HEK293 (cell line): ENCODE measurements around the gene MKI67.

Experiments used
- BCL11A ChIP-seq: fragments of 450-650 bp; formaldehyde crosslinking; IDR thresholded peaks from 2 replicates; pipeline ENCODE4 v1.5.1; 2016; ENCODE audit warnings: low read depth, missing biosample characterization, missing genetic modification characterization
- CTCF ChIP-seq: fragments of 450-650 bp; formaldehyde crosslinking; IDR thresholded peaks from 2 replicates; pipeline ENCODE4 v1.5.1; 2016; ENCODE audit warnings: missing biosample characterization, missing genetic modification characterization
- GLI2 ChIP-seq: fragments of 450-650 bp; formaldehyde crosslinking; IDR thresholded peaks from 2 replicates; pipeline ENCODE4; 2017; ENCODE audit warnings: missing biosample characterization, missing genetic modification characterization, low read depth, borderline replicate concordance
- HOXA7 ChIP-seq: sonication (generic); formaldehyde crosslinking; IDR thresholded peaks from 2 replicates; pipeline ENCODE4 v1.8.1; 2022; ENCODE audit warnings: missing genetic modification reagents, borderline replicate concordance
- INSM2 ChIP-seq: fragments of 450-650 bp; formaldehyde crosslinking; IDR thresholded peaks from 2 replicates; pipeline ENCODE4 v1.5.1; 2016; ENCODE audit warnings: missing biosample characterization, missing genetic modification characterization
- MEIS1 ChIP-seq: sonication (generic); formaldehyde crosslinking; IDR thresholded peaks from 2 replicates; pipeline ENCODE4 v1.8.1; 2022; ENCODE audit warnings: missing genetic modification reagents, mild to moderate bottlenecking, borderline replicate concordance
- PATZ1 ChIP-seq: fragments of 450-650 bp; formaldehyde crosslinking; IDR thresholded peaks from 2 replicates; pipeline ENCODE4 v1.5.1; 2016; ENCODE audit warnings: missing biosample characterization, missing genetic modification characterization
- YY1 ChIP-seq: fragments of 450-650 bp; formaldehyde crosslinking; IDR thresholded peaks from 2 replicates; pipeline ENCODE4 v1.5.1; 2018; ENCODE audit warnings: missing biosample characterization, missing genetic modification characterization
- ZBTB21 ChIP-seq: fragments of 450-650 bp; formaldehyde crosslinking; IDR thresholded peaks from 2 replicates; pipeline ENCODE4 v1.5.1; 2017; ENCODE audit warnings: missing biosample characterization, missing genetic modification characterization
- ZNF157 ChIP-seq: fragments of 450-650 bp; formaldehyde crosslinking; IDR thresholded peaks from 2 replicates; pipeline ENCODE4 v1.5.1; 2016; ENCODE audit warnings: missing biosample characterization, missing genetic modification characterization
- ZNF747 ChIP-seq: fragments of 450-650 bp; formaldehyde crosslinking; IDR thresholded peaks from 2 replicates; pipeline ENCODE4 v1.5.1; 2016; ENCODE audit warnings: missing biosample characterization, missing genetic modification characterization
- ZNF768 ChIP-seq: fragments of 450-650 bp; formaldehyde crosslinking; IDR thresholded peaks from 2 replicates; pipeline ENCODE4 v1.5.1; 2018; ENCODE audit warnings: missing biosample characterization, mild to moderate bottlenecking, missing genetic modification characterization

GRCh38 chr10:128047351-128047750 is 78.9 kb downstream of the MKI67 start:
- no peak for TF ChIP-seq CTCF (tag by site-specific recombination)
- TF ChIP-seq ZBTB21 (tag by site-specific recombination), result no peak
- TF ChIP-seq ZNF747 (tag by site-specific recombination), result no peak
- no peak for TF ChIP-seq ZNF157 (tag by site-specific recombination)
- no peak for TF ChIP-seq BCL11A
- no peak for TF ChIP-seq HOXA7
- no peak for TF ChIP-seq GLI2
- no peak for TF ChIP-seq MEIS1 (CRISPR knock-in tag)
- TF ChIP-seq PATZ1, result no peak
- no peak for TF ChIP-seq ZNF768
- TF ChIP-seq YY1 (tag by site-specific recombination), result no peak
- no peak for TF ChIP-seq INSM2 (tag by site-specific recombination)
